B cell (primary cell): ENCODE results near the gene FSTL5. TPM values are rescaled to one million over a fixed set of nuclear protein-coding genes. Genes with fewer than 3 reads are reported as not detected.

Experiments used
- ATAC-seq: fragments of 200-7000 bp; cut with Tn5 transposase; one replicate; pipeline ENCODE4 v1.10.0; 2021; ENCODE audit warnings: low read depth, mild to moderate bottlenecking, moderate number of reproducible peaks, moderate library complexity
- CTCF ChIA-PET: fragments of 350-600 bp; sonication (Branson Sonifier 250); formaldehyde crosslinking; loops from one replicate; lab custom pipeline; 2021; ENCODE audit warnings: antibody characterized with exemption, inconsistent platforms; lab: Charles Lee
- POLR2A ChIA-PET: fragments of 350-600 bp; sonication (Branson Sonifier 250); formaldehyde crosslinking; loops from one replicate; lab custom pipeline; 2021; ENCODE audit warnings: antibody characterized with exemption; lab: Charles Lee
- DNase-seq: peaks from one replicate; pipeline ENCODE4 v3.0.0; 2013
- H2AFZ ChIP-seq: 2 replicates; pipeline ENCODE4 v1.6.1; 2012; ENCODE audit warnings: mild to moderate bottlenecking, low read depth, low read length; ENCODE audit not compliant: insufficient read depth, poor library complexity, severe bottlenecking
- H3K27ac ChIP-seq, 2 donors: 1 replicate in 1 of 2; 2 replicates in 1 of 2; pipeline ENCODE4 v1.5.1; 2012 to 2013; ENCODE audit warnings: low read length in 2 of 2, mild to moderate bottlenecking in 2 of 2, moderate library complexity in 1 of 2
- H3K27me3 ChIP-seq, 4 experiments: fragments of 200-600 bp in 1 of 4; sonication (generic) in 1 of 4; replicated peaks in 1 of 4; 1 replicate in 2 of 4; 2 replicates in 2 of 4; pipeline versions ENCODE4 v1.6.1 to v1.7.0; 2013 to 2016; ENCODE audit warnings: low read length in 3 of 4, mild to moderate bottlenecking in 2 of 4, mixed read lengths in 1 of 4, moderate library complexity in 1 of 4; ENCODE audit not compliant: insufficient read depth in 4 of 4, control insufficient read depth in 3 of 4; ENCODE audit errors: control extremely low read depth in 1 of 4
- H3K36me3 ChIP-seq, 2 experiments: replicated peaks in 1 of 2; 1 replicate in 1 of 2; 2 replicates in 1 of 2; pipeline versions ENCODE4 v1.6.1 to v1.7.1; 2013; ENCODE audit warnings: low read length in 1 of 2; ENCODE audit not compliant: insufficient read depth in 2 of 2, control insufficient read depth in 1 of 2; ENCODE audit errors: control extremely low read depth in 1 of 2, extremely low read depth in 1 of 2
- H3K4me1 ChIP-seq, 2 donors: fragments of 200-600 bp in 1 of 2; sonication (generic) in 1 of 2; 1 replicate in 1 of 2; 2 replicates in 1 of 2; pipeline versions ENCODE4 v1.5.1 to v1.6.1; 2013 to 2017; ENCODE audit warnings: low read length in 2 of 2; ENCODE audit not compliant: control insufficient read depth in 2 of 2, insufficient read depth in 2 of 2
- H3K4me2 ChIP-seq: replicated peaks from 2 replicates; pipeline ENCODE3; 2012; ENCODE audit warnings: mild to moderate bottlenecking, low read depth, low read length; ENCODE audit not compliant: poor library complexity, severe bottlenecking
- H3K4me3 ChIP-seq, 5 experiments: fragments of 200-600 bp in 1 of 5; sonication (generic) in 1 of 5; 1 replicate in 3 of 5; 2 replicates in 2 of 5; pipeline versions ENCODE4 v1.5.1 to v1.7.0; 2011 to 2016; ENCODE audit warnings: low read length in 4 of 5, mild to moderate bottlenecking in 4 of 5, low read depth in 2 of 5, control low read depth in 1 of 5, moderate library complexity in 1 of 5; ENCODE audit not compliant: insufficient read depth in 1 of 5; ENCODE audit errors: control extremely low read depth in 1 of 5, extremely low read depth in 1 of 5
- H3K79me2 ChIP-seq: fragments of 200-600 bp; sonication (generic); one replicate; pipeline ENCODE4 v1.6.0; 2016; ENCODE audit warnings: low read length; ENCODE audit not compliant: control insufficient read depth, insufficient read depth
- H3K9ac ChIP-seq: fragments of 200-600 bp; sonication (generic); 2 replicates; pipeline ENCODE4 v1.6.1; 2017; ENCODE audit warnings: mild to moderate bottlenecking, low read length, moderate library complexity
- H3K9me3 ChIP-seq, 3 donors: one replicate each; pipeline versions ENCODE4 v1.6.1 to v1.7.1; 2013; ENCODE audit warnings: low read length in 2 of 3; ENCODE audit not compliant: control insufficient read depth in 2 of 3, insufficient read depth in 1 of 3; ENCODE audit errors: control extremely low read depth in 1 of 3
- H4K20me1 ChIP-seq: 2 replicates; pipeline ENCODE4 v1.6.0; 2012; ENCODE audit warnings: mild to moderate bottlenecking, low read length; ENCODE audit not compliant: insufficient read depth, control insufficient read depth, poor library complexity, severe bottlenecking
- H3K27ac Mint-ChIP-seq: one replicate; pipeline ENCODE4 v1.8.0; 2021; ENCODE audit warnings: mixed read lengths
- H3K27me3 Mint-ChIP-seq: one replicate; pipeline ENCODE4 v1.8.0; 2021; ENCODE audit warnings: mixed read lengths
- H3K4me1 Mint-ChIP-seq: one replicate; pipeline ENCODE4 v1.8.0; 2021; ENCODE audit warnings: mixed read lengths
- H3K4me3 Mint-ChIP-seq: one replicate; pipeline ENCODE4 v1.8.0; 2021; ENCODE audit warnings: mixed read lengths
- H3K9me3 Mint-ChIP-seq: one replicate; pipeline ENCODE4 v1.8.0; 2022; ENCODE audit warnings: mixed read lengths; ENCODE audit not compliant: insufficient read depth
- CTCF ChIP-seq: fragments of 200-600 bp; IDR thresholded peaks from one replicate; pipeline ENCODE4 v1.8.0; 2022; ENCODE audit warnings: antibody characterized with exemption, mild to moderate bottlenecking
- EZH2 ChIP-seq: IDR thresholded peaks from 2 replicates; pipeline ENCODE4 v1.6.1; 2012; ENCODE audit warnings: borderline replicate concordance, low read depth, mild to moderate bottlenecking, moderate library complexity, low read length; ENCODE audit not compliant: insufficient read depth, poor library complexity, severe bottlenecking
- WGBS: methylation state at CpG from one replicate; pipeline ENCODE4 v1.1.5; 2013; ENCODE audit warnings: missing lambda C conversion rate; ENCODE audit not compliant: insufficient coverage; 5-methylcytosine and 5-hydroxymethylcytosine counted together
- intact Hi-C: fragments of 100-400 bp; cut with micrococcal nuclease; formaldehyde crosslinking; loops from one replicate; pipeline ENCODE4 v1.10.0; 2022
- polyA plus RNA-seq: library from polyadenylated mRNA; depleted of rRNA; stranded (reverse); fragments of >200 nt; gene quantifications from 2 replicates; pipeline ENCODE4 v1.2.3, GENCODE V29; 2012
- total RNA-seq, 2 donors: library from RNA; stranded (reverse); fragments of 120-200 nt in 1 of 2; gene quantifications; 1 replicate in 1 of 2; 2 replicates in 1 of 2; pipeline versions ENCODE4 v1.2.3 to v1.2.4, GENCODE V29; 2013 to 2022

The FSTL5 gene
- total and polyA plus RNA-seq, 2 donors (not counting 1 experiment from before 2014, with no cell fraction given), result not detected

GRCh38 chr4:161604516-161605300 lies 559.1 kb downstream of the FSTL5 start:
- peaks cover 5% of the 10 kb centered on the region for H3K9me3 Mint-ChIP-seq
- H3K4me1 Mint-ChIP-seq, result no peaks in the 10 kb centered on the region
- H3K4me3 ChIP-seq, result no peak overlapping the region
- no peak overlapping the region for H3K9ac ChIP-seq
- 27% methylated on average over 2 of the region's 4 CpGs for WGBS
- TF ChIP-seq EZH2 (no peak), CTCF (no peak)
- ChIA-PET CTCF (no interaction called here), POLR2A (no interaction called here)
- H3K79me2 ChIP-seq, result no peaks in the 10 kb centered on the region
- no peak overlapping the region for H3K4me3 Mint-ChIP-seq
- no peak for ATAC-seq
- H2AFZ ChIP-seq, result no peak overlapping the region
- no peak overlapping the region for H3K4me2 ChIP-seq
- no peaks in the 10 kb centered on the region for H3K4me1 ChIP-seq
- H3K9me3 ChIP-seq, result no peaks in the 10 kb centered on the region
- H3K27me3 ChIP-seq, result no peaks in the 10 kb centered on the region
- H3K27me3 Mint-ChIP-seq, result no peaks in the 10 kb centered on the region
- H3K27ac Mint-ChIP-seq, result no peak overlapping the region
- intact Hi-C loops, result no loop called here
- DNase-seq, result no peak
- H3K27ac ChIP-seq, result no peak overlapping the region
- no peaks in the 10 kb centered on the region for H3K36me3 ChIP-seq
- no peaks in the 10 kb centered on the region for H4K20me1 ChIP-seq

DNA sequence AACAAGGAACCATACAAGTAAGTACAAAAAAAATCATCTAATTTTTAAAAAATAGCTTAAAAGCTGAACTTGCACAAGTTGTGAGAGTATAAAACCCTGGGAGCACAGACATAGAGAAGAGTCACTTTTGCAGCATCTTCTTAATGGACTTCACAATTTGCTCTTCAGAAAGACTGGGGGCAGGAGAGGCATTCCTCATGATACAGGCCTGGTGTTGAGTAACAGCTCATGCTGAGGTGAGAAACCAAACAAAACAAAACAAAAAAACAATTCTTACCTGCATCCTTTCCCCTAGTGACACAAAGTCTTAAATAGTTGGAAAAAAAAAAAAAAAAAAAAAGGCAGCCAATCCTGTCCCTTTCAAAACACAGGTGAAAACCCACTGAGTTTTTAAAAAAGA lies 562.8 kb downstream of the FSTL5 start:
- Histone ChIP-seq H3K4me1 (no peaks in the 10 kb centered on the region), H3K9ac (no peak overlapping the region), H3K27me3 (no peaks in the 10 kb centered on the region), H3K9me3 (no peaks in the 10 kb centered on the region), H3K4me3 (no peak overlapping the region), H4K20me1 (no peaks in the 10 kb centered on the region), H3K4me2 (no peak overlapping the region), H2AFZ (no peak overlapping the region), H3K27ac (no peak overlapping the region), H3K79me2 (no peaks in the 10 kb centered on the region), H3K36me3 (no peaks in the 10 kb centered on the region)
- no peak for TF ChIP-seq CTCF
- no peak for TF ChIP-seq EZH2
- no peak overlapping the region for H3K4me3 Mint-ChIP-seq
- intact Hi-C loops, result no loop called here
- CTCF ChIA-PET, result no interaction called here
- no peaks in the 10 kb centered on the region for H3K4me1 Mint-ChIP-seq
- no peaks in the 10 kb centered on the region for H3K27me3 Mint-ChIP-seq
- peaks cover 8% of the 10 kb centered on the region for H3K9me3 Mint-ChIP-seq
- DNase-seq, result no peak
- H3K27ac Mint-ChIP-seq, result no peak overlapping the region
- no peak for ATAC-seq
- POLR2A ChIA-PET, result no interaction called here
